ENCODE data around the gene LSS.

LSS gene

DNA sequence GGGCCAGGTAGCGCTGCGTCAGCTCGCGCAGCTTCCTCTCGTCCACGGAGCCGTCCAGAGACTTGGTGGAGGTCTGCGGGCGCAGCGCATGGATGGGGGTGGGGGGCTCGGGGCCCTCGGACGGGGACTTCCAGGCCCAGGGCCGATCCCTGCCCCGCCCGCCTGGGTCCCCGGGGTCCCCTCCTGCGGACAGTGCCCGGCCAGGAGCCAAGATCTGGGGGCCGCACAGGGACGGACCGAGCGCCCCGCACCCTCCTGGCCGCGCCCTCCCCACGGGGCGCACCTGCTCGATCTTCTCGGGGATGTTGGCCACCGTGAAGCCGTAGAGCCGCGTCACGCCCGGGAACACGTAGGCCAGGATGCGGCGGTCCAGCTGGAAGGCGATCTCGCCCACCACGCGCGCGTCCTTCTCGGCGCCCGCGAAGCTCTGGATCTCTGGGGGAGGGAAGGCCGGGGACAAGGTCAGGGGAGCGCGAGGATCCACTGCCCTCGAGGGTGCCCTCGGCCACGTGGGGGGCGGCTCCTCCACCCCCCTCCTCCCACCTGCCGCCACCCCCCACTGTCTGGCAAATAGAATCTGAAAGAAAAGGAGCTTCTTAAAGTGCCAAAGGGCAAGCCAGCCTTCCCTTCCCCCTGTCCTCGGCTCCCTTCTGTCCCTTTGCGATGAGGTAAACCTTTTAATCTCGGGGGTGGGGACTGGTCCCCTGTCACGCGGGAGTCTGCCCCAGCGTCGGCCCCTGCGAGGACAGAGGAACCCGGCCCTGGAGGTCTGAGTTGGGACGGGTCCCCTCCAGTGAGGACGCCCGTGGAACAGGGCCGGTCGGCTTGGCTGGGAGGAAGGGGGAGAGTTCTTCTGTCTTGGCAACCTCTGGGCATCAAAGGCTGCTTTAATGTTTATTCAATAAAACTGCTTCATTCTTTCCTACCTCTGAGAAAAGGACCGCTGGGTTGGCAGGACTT is 66.7 kb downstream of the LSS start:
- TF ChIP-seq, protein P1, sequence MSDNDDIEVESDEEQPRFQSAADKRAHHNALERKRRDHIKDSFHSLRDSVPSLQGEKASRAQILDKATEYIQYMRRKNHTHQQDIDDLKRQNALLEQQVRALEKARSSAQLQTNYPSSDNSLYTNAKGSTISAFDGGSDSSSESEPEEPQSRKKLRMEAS (IDR thresholded peaks at IDR 0.05), result no peak
- TF ChIP-seq, protein P2, sequence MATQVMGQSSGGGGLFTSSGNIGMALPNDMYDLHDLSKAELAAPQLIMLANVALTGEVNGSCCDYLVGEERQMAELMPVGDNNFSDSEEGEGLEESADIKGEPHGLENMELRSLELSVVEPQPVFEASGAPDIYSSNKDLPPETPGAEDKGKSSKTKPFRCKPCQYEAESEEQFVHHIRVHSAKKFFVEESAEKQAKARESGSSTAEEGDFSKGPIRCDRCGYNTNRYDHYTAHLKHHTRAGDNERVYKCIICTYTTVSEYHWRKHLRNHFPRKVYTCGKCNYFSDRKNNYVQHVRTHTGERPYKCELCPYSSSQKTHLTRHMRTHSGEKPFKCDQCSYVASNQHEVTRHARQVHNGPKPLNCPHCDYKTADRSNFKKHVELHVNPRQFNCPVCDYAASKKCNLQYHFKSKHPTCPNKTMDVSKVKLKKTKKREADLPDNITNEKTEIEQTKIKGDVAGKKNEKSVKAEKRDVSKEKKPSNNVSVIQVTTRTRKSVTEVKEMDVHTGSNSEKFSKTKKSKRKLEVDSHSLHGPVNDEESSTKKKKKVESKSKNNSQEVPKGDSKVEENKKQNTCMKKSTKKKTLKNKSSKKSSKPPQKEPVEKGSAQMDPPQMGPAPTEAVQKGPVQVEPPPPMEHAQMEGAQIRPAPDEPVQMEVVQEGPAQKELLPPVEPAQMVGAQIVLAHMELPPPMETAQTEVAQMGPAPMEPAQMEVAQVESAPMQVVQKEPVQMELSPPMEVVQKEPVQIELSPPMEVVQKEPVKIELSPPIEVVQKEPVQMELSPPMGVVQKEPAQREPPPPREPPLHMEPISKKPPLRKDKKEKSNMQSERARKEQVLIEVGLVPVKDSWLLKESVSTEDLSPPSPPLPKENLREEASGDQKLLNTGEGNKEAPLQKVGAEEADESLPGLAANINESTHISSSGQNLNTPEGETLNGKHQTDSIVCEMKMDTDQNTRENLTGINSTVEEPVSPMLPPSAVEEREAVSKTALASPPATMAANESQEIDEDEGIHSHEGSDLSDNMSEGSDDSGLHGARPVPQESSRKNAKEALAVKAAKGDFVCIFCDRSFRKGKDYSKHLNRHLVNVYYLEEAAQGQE (IDR thresholded peaks at IDR 0.05; ENCODE audit: low read depth), result no peak
- TF ChIP-seq, protein P3, sequence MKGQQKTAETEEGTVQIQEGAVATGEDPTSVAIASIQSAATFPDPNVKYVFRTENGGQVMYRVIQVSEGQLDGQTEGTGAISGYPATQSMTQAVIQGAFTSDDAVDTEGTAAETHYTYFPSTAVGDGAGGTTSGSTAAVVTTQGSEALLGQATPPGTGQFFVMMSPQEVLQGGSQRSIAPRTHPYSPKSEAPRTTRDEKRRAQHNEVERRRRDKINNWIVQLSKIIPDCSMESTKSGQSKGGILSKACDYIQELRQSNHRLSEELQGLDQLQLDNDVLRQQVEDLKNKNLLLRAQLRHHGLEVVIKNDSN (IDR thresholded peaks at IDR 0.05), result no peak
- no peak for TF ChIP-seq NFIC (IDR thresholded peaks at IDR 0.05)
- no peak for TF ChIP-seq EGR1 (IDR thresholded peaks at IDR 0.05)
- no peak for TF ChIP-seq RAD21 (IDR thresholded peaks at IDR 0.05; ENCODE audit: low read depth)
- TF ChIP-seq CEBPB (IDR thresholded peaks at IDR 0.05), result no peak
- TF ChIP-seq TEAD4 (IDR thresholded peaks at IDR 0.05), result no peak
- TF ChIP-seq TAF1 (IDR thresholded peaks at IDR 0.05; ENCODE audit: low read depth), result no peak
- no peak for TF ChIP-seq EP300 (IDR thresholded peaks at IDR 0.05; ENCODE audit: borderline replicate concordance)
- no peak for TF ChIP-seq CREB1 (IDR thresholded peaks at IDR 0.05; ENCODE audit: low read depth)
- TF ChIP-seq FOXM1 (IDR thresholded peaks at IDR 0.05; ENCODE audit: borderline replicate concordance, low read depth), result no peak

DNA sequence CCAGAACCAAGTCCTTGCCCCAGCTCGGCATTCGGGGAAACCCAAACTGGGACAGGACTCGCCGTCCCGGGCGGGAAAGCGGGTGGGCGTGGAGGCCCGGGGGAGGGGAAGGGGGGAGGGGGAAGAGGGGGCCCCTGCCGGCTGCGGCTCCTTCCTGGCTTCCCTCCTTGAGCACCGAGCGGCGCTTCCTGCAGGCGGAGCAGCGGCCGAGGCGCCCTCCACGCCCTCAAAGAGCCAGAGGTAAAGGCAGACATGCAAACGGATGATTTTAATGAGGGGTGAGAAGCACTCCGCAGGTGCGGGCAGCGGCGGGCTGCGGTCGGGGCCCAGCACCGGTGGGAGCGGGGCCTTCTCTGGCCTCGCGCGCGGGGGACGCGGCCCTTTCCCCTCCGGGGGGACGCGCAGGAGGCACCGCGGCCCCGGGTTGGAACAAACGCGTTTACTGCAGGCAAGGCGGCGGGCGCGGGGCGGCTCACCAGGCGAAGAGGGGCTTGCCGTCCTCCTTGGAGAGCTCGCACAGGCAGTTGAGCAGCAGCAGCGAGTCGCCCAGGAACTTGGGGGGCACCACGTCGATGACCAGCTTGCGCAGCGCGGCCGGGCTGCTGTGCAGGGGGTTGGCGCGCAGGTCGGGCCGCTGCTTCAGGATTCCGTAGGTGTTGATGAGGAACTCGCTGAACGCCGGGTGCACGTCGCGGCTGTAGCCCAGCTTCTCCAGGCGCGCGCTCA is 67.5 kb downstream of the LSS start:
- no peak for TF ChIP-seq ZBTB7A (IDR thresholded peaks at IDR 0.05; ENCODE audit: low read depth)
- no peak for TF ChIP-seq TEAD4 (IDR thresholded peaks at IDR 0.05)
- no peak for TF ChIP-seq YY1 (IDR thresholded peaks at IDR 0.05; ENCODE audit: low read depth)
- no peak for TF ChIP-seq CEBPB (IDR thresholded peaks at IDR 0.05)
- TF ChIP-seq, protein P1 (IDR thresholded peaks at IDR 0.05), result no peak
- TF ChIP-seq NFIC (IDR thresholded peaks at IDR 0.05), result no peak
- no peak for TF ChIP-seq RAD21 (IDR thresholded peaks at IDR 0.05; ENCODE audit: low read depth)
- TF ChIP-seq TAF1 (IDR thresholded peaks at IDR 0.05; ENCODE audit: low read depth), result no peak
- TF ChIP-seq, protein P2 (IDR thresholded peaks at IDR 0.05; ENCODE audit: low read depth), result no peak
- no peak for TF ChIP-seq EGR1 (IDR thresholded peaks at IDR 0.05)
- TF ChIP-seq FOXM1 (IDR thresholded peaks at IDR 0.05; ENCODE audit: borderline replicate concordance, low read depth), result no peak
- no peak for TF ChIP-seq TCF12 (IDR thresholded peaks at IDR 0.05; ENCODE audit: low read depth)
- TF ChIP-seq EP300 (IDR thresholded peaks at IDR 0.05; ENCODE audit: borderline replicate concordance), result no peak
- no peak for TF ChIP-seq CREB1 (IDR thresholded peaks at IDR 0.05; ENCODE audit: low read depth)

GRCh38 chr21:46160657-46160906 is 68.0 kb downstream of the LSS start:
- TF ChIP-seq RAD21 (IDR thresholded peaks at IDR 0.05; ENCODE audit: low read depth) (no peak), TEAD4 (IDR thresholded peaks at IDR 0.05) (no peak), CEBPB (IDR thresholded peaks at IDR 0.05) (no peak), NFIC (IDR thresholded peaks at IDR 0.05) (no peak), EP300 (IDR thresholded peaks at IDR 0.05; ENCODE audit: borderline replicate concordance) (no peak), TCF12 (IDR thresholded peaks at IDR 0.05; ENCODE audit: low read depth) (no peak), FOXM1 (IDR thresholded peaks at IDR 0.05; ENCODE audit: borderline replicate concordance, low read depth) (no peak), YY1 (IDR thresholded peaks at IDR 0.05; ENCODE audit: low read depth) (no peak), EGR1 (IDR thresholded peaks at IDR 0.05) (no peak), TAF1 (IDR thresholded peaks at IDR 0.05; ENCODE audit: low read depth) (no peak)
- TF ChIP-seq, protein P1 (IDR thresholded peaks at IDR 0.05), result no peak

DNA sequence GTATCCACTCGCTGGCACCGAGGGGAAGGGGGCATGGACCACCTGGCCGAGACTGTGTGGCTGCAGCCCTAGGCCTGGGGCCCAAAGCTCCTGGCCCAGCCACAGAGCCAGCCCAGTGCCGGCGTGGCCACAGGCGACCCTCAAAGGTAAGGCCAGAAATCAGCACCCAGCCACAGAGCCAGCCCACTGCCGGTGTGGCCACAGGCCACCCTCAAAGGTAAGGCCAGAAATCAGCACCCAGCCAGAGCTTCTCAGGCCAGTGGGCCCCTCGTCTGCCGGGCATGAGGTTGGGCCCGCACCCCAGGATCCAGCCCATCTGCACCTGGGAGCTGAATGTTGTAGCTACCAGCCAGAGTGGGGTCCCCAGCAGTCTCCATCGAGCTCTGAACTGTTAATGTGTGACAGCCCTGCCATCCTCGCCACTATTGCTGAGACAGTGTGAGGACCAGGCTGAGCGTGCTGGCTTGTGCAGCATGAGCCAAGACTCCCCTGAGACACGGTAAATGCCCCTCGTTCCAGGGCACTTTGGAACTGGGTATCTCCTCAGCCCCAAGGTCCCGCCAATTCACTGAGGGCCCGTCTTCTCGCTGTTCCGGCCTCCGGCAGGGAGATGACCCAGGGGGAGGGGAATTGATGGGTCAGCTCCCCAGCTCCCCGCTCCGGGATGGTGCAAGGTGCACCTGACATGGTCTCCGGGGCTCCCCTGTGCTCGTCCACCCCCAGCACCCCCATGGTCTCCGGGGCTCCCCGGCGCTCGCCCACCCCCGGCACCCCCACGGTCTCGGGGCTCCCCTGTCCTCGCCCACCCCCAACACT is 68.5 kb downstream of the LSS start:
- TF ChIP-seq, protein P1 (IDR thresholded peaks at IDR 0.05), result no peak
- no peak for TF ChIP-seq RAD21 (IDR thresholded peaks at IDR 0.05; ENCODE audit: low read depth)
- no peak for TF ChIP-seq CREB1 (IDR thresholded peaks at IDR 0.05; ENCODE audit: low read depth)
- no peak for TF ChIP-seq YY1 (IDR thresholded peaks at IDR 0.05; ENCODE audit: low read depth)
- TF ChIP-seq, protein P3 (IDR thresholded peaks at IDR 0.05), result no peak
